CD4-positive, CD25-positive, alpha-beta regulatory T cell (primary cell): ENCODE measurements around the gene PPP4R2. TPM values are rescaled to one million over a fixed set of nuclear protein-coding genes. Genes with fewer than 3 reads are reported as not detected.
A peak's percentile ranks its signal among the peaks of the same experiment; 100 is the strongest.

Experiments
- ATAC-seq, 2 donors: fragments of 150-1000 bp; cut with Tn5 transposase; one replicate each; pipeline ENCODE4 v1.10.0; 2021; ENCODE audit warnings: low read depth in 2 of 2, moderate number of reproducible peaks in 2 of 2, moderate library complexity in 1 of 2
- DNase-seq, 3 donors: peaks; one replicate each; pipeline versions ENCODE4 v3.0.0 to v3.0.0-alpha.2; 2012 to 2022; ENCODE audit warnings: mixed read lengths in 1 of 3
- H3K27ac ChIP-seq: one replicate; pipeline ENCODE4 v1.7.0; 2013; ENCODE audit warnings: mild to moderate bottlenecking, low read length; ENCODE audit not compliant: insufficient read depth, poor library complexity, severe bottlenecking
- H3K27me3 ChIP-seq: one replicate; pipeline ENCODE4 v1.7.0; 2013; ENCODE audit warnings: low read length; ENCODE audit not compliant: control insufficient read depth, insufficient read depth
- H3K36me3 ChIP-seq: one replicate; pipeline ENCODE4 v1.7.0; 2013; ENCODE audit warnings: mild to moderate bottlenecking, low read length, moderate library complexity; ENCODE audit not compliant: control insufficient read depth, insufficient read depth
- H3K4me1 ChIP-seq: 2 replicates; pipeline ENCODE4 v1.7.0; 2013; ENCODE audit warnings: mild to moderate bottlenecking, low read length; ENCODE audit not compliant: insufficient read depth, control insufficient read depth, poor library complexity, severe bottlenecking
- H3K4me3 ChIP-seq: one replicate; pipeline ENCODE4 v1.7.0; 2013; ENCODE audit warnings: low read depth, mild to moderate bottlenecking, low read length, moderate library complexity
- H3K9me3 ChIP-seq, 2 experiments: 1 replicate in 1 of 2; 2 replicates in 1 of 2; pipeline ENCODE4 v1.7.0; 2013; ENCODE audit warnings: low read length in 2 of 2, mild to moderate bottlenecking in 1 of 2, moderate library complexity in 1 of 2; ENCODE audit not compliant: control insufficient read depth in 2 of 2
- H3K27ac Mint-ChIP-seq, 3 donors: one replicate each; pipeline ENCODE4 v1.8.0; 2020 to 2022; ENCODE audit warnings: mild to moderate bottlenecking in 3 of 3, mixed read lengths in 3 of 3, moderate library complexity in 2 of 3
- H3K27me3 Mint-ChIP-seq: one replicate; pipeline ENCODE4 v1.8.0; 2022; ENCODE audit warnings: mild to moderate bottlenecking, mixed read lengths
- H3K36me3 Mint-ChIP-seq: one replicate; pipeline ENCODE4 v1.8.0; 2020; ENCODE audit warnings: mixed read lengths
- H3K4me1 Mint-ChIP-seq, 4 donors: one replicate each; pipeline ENCODE4 v1.8.0; 2020 to 2022; ENCODE audit warnings: mixed read lengths in 4 of 4, mild to moderate bottlenecking in 1 of 4
- H3K4me3 Mint-ChIP-seq, 4 donors: one replicate each; pipeline ENCODE4 v1.8.0; 2020 to 2022; ENCODE audit warnings: mild to moderate bottlenecking in 4 of 4, mixed read lengths in 4 of 4, moderate library complexity in 3 of 4
- H3K9me3 Mint-ChIP-seq, 7 donors: one replicate each; pipeline ENCODE4 v1.8.0; 2020 to 2022; ENCODE audit warnings: mixed read lengths in 7 of 7, mild to moderate bottlenecking in 3 of 7, moderate library complexity in 2 of 7
- polyA plus RNA-seq, 4 donors: library from polyadenylated mRNA; unstranded; fragments of 300-500 nt; fragmentation: Illumina TruSeq; gene quantifications; one replicate each; pipeline ENCODE4 v1.2.3, GENCODE V29; 2021
- total RNA-seq: library from RNA; stranded (reverse); gene quantifications from one replicate; pipeline ENCODE4 v1.2.3, GENCODE V29; 2022

The PPP4R2 gene
- total and polyA plus RNA-seq, 5 donors from 2014 or later, result 39.1 to 98.4 (median 51.7) TPM

GRCh38 chr3:73084170-73084569 is 87.6 kb downstream of the PPP4R2 start:
- no peak for ATAC-seq
- no peak overlapping the region for H3K4me3 Mint-ChIP-seq

GRCh38 chr3:73086071-73086494 is 89.5 kb downstream of the PPP4R2 start:
- ATAC-seq (peak; percentile 47 to 80), DNase-seq (peak; percentile 19 to 47 (median 41))
- peak overlapping the region in 1 of 3 donors; percentile 75 for H3K27ac Mint-ChIP-seq
- H3K4me1 ChIP-seq, result no peaks in the 10 kb centered on the region
- H3K27me3 Mint-ChIP-seq, result no peaks in the 10 kb centered on the region
- H3K4me1 Mint-ChIP-seq, result peaks cover 5 to 8% (median 6%) of the 10 kb centered on the region in 4 donors
- H3K36me3 ChIP-seq, result no peaks in the 10 kb centered on the region
- peak overlapping the region in 2 of 4 donors; percentile 22 to 30 for H3K4me3 Mint-ChIP-seq
- no peaks in the 10 kb centered on the region for H3K27me3 ChIP-seq
- H3K36me3 Mint-ChIP-seq, result no peaks in the 10 kb centered on the region
- peak overlapping the region; percentile 49 for H3K4me3 ChIP-seq
- no peak overlapping the region for H3K27ac ChIP-seq
- peaks cover 0 to 2% (median 0%) of the 10 kb centered on the region in 7 donors for H3K9me3 Mint-ChIP-seq
- no peaks in the 10 kb centered on the region for H3K9me3 ChIP-seq

More at GRCh38 chr3:73084170-73084569, 87.6 kb downstream of the PPP4R2 start:
- Histone ChIP-seq H3K9me3 (no peaks in the 10 kb centered on the region), H3K27ac (no peak overlapping the region), H3K36me3 (no peaks in the 10 kb centered on the region), H3K4me3 (no peak overlapping the region), H3K27me3 (no peaks in the 10 kb centered on the region), H3K4me1 (no peaks in the 10 kb centered on the region)
- Mint-ChIP-seq H3K36me3 (no peaks in the 10 kb centered on the region), H3K27me3 (no peaks in the 10 kb centered on the region), H3K4me1 (peaks cover 5 to 8% (median 6%) of the 10 kb centered on the region in 4 donors), H3K27ac (no peak overlapping the region), H3K9me3 (no peaks in the 10 kb centered on the region)
- no peak for DNase-seq

GRCh38 chr3:73094129-73094528 is 97.5 kb downstream of the PPP4R2 start:
- Mint-ChIP-seq H3K27ac (peak overlapping the region in 1 of 3 donors; percentile 37), H3K36me3 (peaks cover 3% of the 10 kb centered on the region), H3K4me1 (peaks cover 0 to 12% (median 7%) of the 10 kb centered on the region in 4 donors), H3K4me3 (no peak overlapping the region), H3K9me3 (peaks cover 0 to 2% (median 0%) of the 10 kb centered on the region in 7 donors), H3K27me3 (peaks cover 12% of the 10 kb centered on the region)
- H3K4me3 ChIP-seq, result no peak overlapping the region
- H3K27me3 ChIP-seq, result no peaks in the 10 kb centered on the region
- ATAC-seq (no peak), DNase-seq (peak in 1 of 3 donors; percentile 29)
- H3K9me3 ChIP-seq, result no peaks in the 10 kb centered on the region
- peaks cover 4% of the 10 kb centered on the region for H3K4me1 ChIP-seq
- no peak overlapping the region for H3K27ac ChIP-seq
- no peaks in the 10 kb centered on the region for H3K36me3 ChIP-seq

- peaks cover 3% of the 10 kb centered on the region for H3K36me3 Mint-ChIP-seq
- Histone ChIP-seq H3K27ac (no peak overlapping the region), H3K9me3 (no peaks in the 10 kb centered on the region), H3K4me1 (peaks cover 4% of the 10 kb centered on the region), H3K4me3 (no peak overlapping the region), H3K36me3 (no peaks in the 10 kb centered on the region), H3K27me3 (no peaks in the 10 kb centered on the region)
- no peaks in the 10 kb centered on the region for H3K9me3 Mint-ChIP-seq
- H3K4me1 Mint-ChIP-seq, result peaks cover 0 to 15% (median 9%) of the 10 kb centered on the region in 4 donors
- H3K27me3 Mint-ChIP-seq, result peaks cover 12% of the 10 kb centered on the region
- no peak for ATAC-seq
- H3K4me3 Mint-ChIP-seq, result no peak overlapping the region
- no peak overlapping the region for H3K27ac Mint-ChIP-seq
- DNase-seq, result no peak
Measured at GRCh38 chr3:73094951-73095350, 98.3 kb downstream of the PPP4R2 start.

- peaks cover 12% of the 10 kb centered on the region for H3K27me3 Mint-ChIP-seq
- H3K4me1 Mint-ChIP-seq, result peaks cover 0 to 15% (median 11%) of the 10 kb centered on the region in 4 donors
- H3K4me1 ChIP-seq, result peaks cover 4% of the 10 kb centered on the region
- H3K9me3 Mint-ChIP-seq, result no peaks in the 10 kb centered on the region
- H3K9me3 ChIP-seq, result no peaks in the 10 kb centered on the region
- no peaks in the 10 kb centered on the region for H3K36me3 ChIP-seq
- no peak overlapping the region for H3K4me3 Mint-ChIP-seq
- DNase-seq (no peak), ATAC-seq (no peak)
- H3K4me3 ChIP-seq, result no peak overlapping the region
- H3K27ac Mint-ChIP-seq, result no peak overlapping the region
- peaks cover 3% of the 10 kb centered on the region for H3K36me3 Mint-ChIP-seq
- H3K27me3 ChIP-seq, result no peaks in the 10 kb centered on the region
- H3K27ac ChIP-seq, result no peak overlapping the region
Measured at GRCh38 chr3:73096169-73096568, 99.6 kb downstream of the PPP4R2 start.

- Mint-ChIP-seq H3K9me3 (no peaks in the 10 kb centered on the region), H3K27me3 (peaks cover 12% of the 10 kb centered on the region), H3K4me1 (peaks cover 0 to 15% (median 14%) of the 10 kb centered on the region in 4 donors)
Measured at GRCh38 chr3:73098026-73098425, 101.4 kb downstream of the PPP4R2 start.

GRCh38 chr3:73098873-73099272 is 102.3 kb downstream of the PPP4R2 start:
- Histone ChIP-seq H3K27me3 (no peaks in the 10 kb centered on the region), H3K36me3 (no peaks in the 10 kb centered on the region), H3K9me3 (no peaks in the 10 kb centered on the region), H3K4me3 (no peak overlapping the region), H3K4me1 (peaks cover 4% of the 10 kb centered on the region), H3K27ac (no peak overlapping the region)
- Mint-ChIP-seq H3K27me3 (peaks cover 11% of the 10 kb centered on the region), H3K9me3 (no peaks in the 10 kb centered on the region), H3K4me3 (no peak overlapping the region), H3K36me3 (peaks cover 3% of the 10 kb centered on the region), H3K4me1 (peaks cover 0 to 15% (median 14%) of the 10 kb centered on the region in 4 donors), H3K27ac (peak overlapping the region in 2 of 3 donors; percentile 9 to 72)
- no peak for DNase-seq
- ATAC-seq, result no peak

More at GRCh38 chr3:73098026-73098425, 101.4 kb downstream of the PPP4R2 start:
- Histone ChIP-seq H3K27me3 (no peaks in the 10 kb centered on the region), H3K4me1 (peaks cover 4% of the 10 kb centered on the region), H3K9me3 (no peaks in the 10 kb centered on the region), H3K4me3 (no peak overlapping the region), H3K36me3 (no peaks in the 10 kb centered on the region), H3K27ac (no peak overlapping the region)
- Mint-ChIP-seq H3K27ac (no peak overlapping the region), H3K36me3 (peaks cover 3% of the 10 kb centered on the region), H3K4me3 (no peak overlapping the region)
- ATAC-seq (no peak), DNase-seq (no peak)
